H9 (cell line): ENCODE results near the gene VSTM2L. TPM values are rescaled to one million over a fixed set of nuclear protein-coding genes. Genes with fewer than 3 reads are reported as not detected.

Experiments
- DNase-seq: peaks from one replicate; pipeline ENCODE4 v3.0.0-alpha.2; 2017
- H2AFZ ChIP-seq: one replicate; pipeline ENCODE4 v1.6.1; 2013; ENCODE audit warnings: mild to moderate bottlenecking, low read length, control low read depth, moderate library complexity
- H2AK5ac ChIP-seq: 2 replicates; pipeline ENCODE4 v1.6.1; 2013; ENCODE audit warnings: low read length, control low read depth, mixed read lengths; ENCODE audit not compliant: insufficient read length
- H2BK120ac ChIP-seq: one replicate; pipeline ENCODE4 v1.6.1; 2013; ENCODE audit warnings: low read depth, mild to moderate bottlenecking, low read length, control low read depth, inconsistent platforms; ENCODE audit not compliant: poor library complexity, severe bottlenecking
- H2BK12ac ChIP-seq: 2 replicates; pipeline ENCODE4 v1.6.1; 2013; ENCODE audit warnings: low read length, control low read depth, mixed read lengths, low read depth; ENCODE audit not compliant: insufficient read length
- H2BK15ac ChIP-seq: 2 replicates; pipeline ENCODE4 v1.6.1; 2013; ENCODE audit warnings: low read depth, low read length, control low read depth
- H2BK20ac ChIP-seq: one replicate; pipeline ENCODE4 v1.6.1; 2013; ENCODE audit warnings: low read depth, mild to moderate bottlenecking, low read length, control low read depth, inconsistent platforms; ENCODE audit not compliant: poor library complexity, severe bottlenecking
- H2BK5ac ChIP-seq: 2 replicates; pipeline ENCODE4 v1.6.1; 2013; ENCODE audit warnings: low read length, control low read depth, mixed read lengths; ENCODE audit not compliant: insufficient read length
- H3K14ac ChIP-seq: 2 replicates; pipeline ENCODE4 v1.6.1; 2013; ENCODE audit warnings: low read length, control low read depth; ENCODE audit not compliant: insufficient read depth
- H3K18ac ChIP-seq: 2 replicates; pipeline ENCODE4 v1.6.1; 2013; ENCODE audit warnings: low read depth, mild to moderate bottlenecking, mixed read lengths, low read length, control low read depth; ENCODE audit not compliant: insufficient read length
- H3K23ac ChIP-seq: 2 replicates; pipeline ENCODE4 v1.6.1; 2013; ENCODE audit warnings: low read length, control low read depth, mixed read lengths, low read depth; ENCODE audit not compliant: insufficient read length
- H3K23me2 ChIP-seq: 2 replicates; pipeline ENCODE4 v1.6.1; 2013; ENCODE audit warnings: low read depth, mild to moderate bottlenecking, mixed read lengths, low read length, control low read depth; ENCODE audit not compliant: insufficient read length, poor library complexity, severe bottlenecking
- H3K27ac ChIP-seq: 2 replicates; pipeline ENCODE4 v1.5.1; 2013; ENCODE audit warnings: low read length, control low read depth, mixed read lengths, low read depth; ENCODE audit not compliant: insufficient read length
- H3K27me3 ChIP-seq: 2 replicates; pipeline ENCODE4 v1.6.1; 2013; ENCODE audit warnings: low read length, control low read depth, inconsistent platforms; ENCODE audit not compliant: insufficient read depth
- H3K4ac ChIP-seq: 2 replicates; pipeline ENCODE4 v1.6.1; 2013; ENCODE audit warnings: low read depth, mild to moderate bottlenecking, control low read depth, inconsistent platforms, low read length, moderate library complexity
- H3K4me1 ChIP-seq: 2 replicates; pipeline ENCODE4 v1.6.1; 2013; ENCODE audit warnings: low read length, control low read depth, inconsistent platforms; ENCODE audit not compliant: insufficient read depth
- H3K4me2 ChIP-seq: 2 replicates; pipeline ENCODE4 v1.6.1; 2013; ENCODE audit warnings: low read length, control low read depth, mixed read lengths; ENCODE audit not compliant: insufficient read length, insufficient read depth
- H3K56ac ChIP-seq: 2 replicates; pipeline ENCODE4 v1.6.1; 2013; ENCODE audit warnings: low read depth, mild to moderate bottlenecking, mixed read lengths, low read length, control low read depth; ENCODE audit not compliant: insufficient read length
- H3K79me1 ChIP-seq: 2 replicates; pipeline ENCODE4 v1.6.1; 2013; ENCODE audit warnings: low read depth, mild to moderate bottlenecking, moderate library complexity, low read length, control low read depth, inconsistent platforms; ENCODE audit not compliant: insufficient read depth, poor library complexity, severe bottlenecking
- H3K79me2 ChIP-seq: 2 replicates; pipeline ENCODE4 v1.6.1; 2013; ENCODE audit warnings: low read length, control low read depth, inconsistent platforms; ENCODE audit not compliant: insufficient read depth
- H3K9ac ChIP-seq: 2 replicates; pipeline ENCODE4 v1.6.1; 2013; ENCODE audit warnings: low read length, control low read depth, mixed read lengths; ENCODE audit not compliant: insufficient read length; ENCODE audit errors: extremely low read depth
- H3K9me3 ChIP-seq: one replicate; pipeline ENCODE4 v1.6.1; 2013; ENCODE audit warnings: low read depth, low read length, inconsistent platforms; ENCODE audit not compliant: control insufficient read depth
- H3T11ph ChIP-seq: one replicate; pipeline ENCODE4 v1.6.1; 2013; ENCODE audit warnings: mild to moderate bottlenecking, low read length, control low read depth, inconsistent platforms
- H4K20me1 ChIP-seq: one replicate; pipeline ENCODE4 v1.6.1; 2013; ENCODE audit not compliant: control insufficient read depth, insufficient read length, insufficient read depth
- H4K5ac ChIP-seq: 2 replicates; pipeline ENCODE4 v1.6.1; 2013; ENCODE audit warnings: low read depth, mild to moderate bottlenecking, mixed read lengths, low read length, control low read depth; ENCODE audit not compliant: insufficient read length
- H4K8ac ChIP-seq: replicated peaks from 2 replicates; pipeline ENCODE4 v1.6.1; 2013; ENCODE audit warnings: low read length, control low read depth, mixed read lengths, low read depth; ENCODE audit not compliant: insufficient read length
- H4K91ac ChIP-seq: 2 replicates; pipeline ENCODE4 v1.6.1; 2013; ENCODE audit warnings: low read depth, mild to moderate bottlenecking, moderate library complexity, mixed read lengths, low read length, control low read depth; ENCODE audit not compliant: insufficient read length
- H3K27ac Mint-ChIP-seq, 3 experiments: 2 replicates in 2 of 3; 3 replicates in 1 of 3; pipeline ENCODE4 v1.8.0; 2020 to 2021; ENCODE audit warnings: mixed read lengths in 3 of 3, mild to moderate bottlenecking in 1 of 3, moderate library complexity in 1 of 3
- H3K27me3 Mint-ChIP-seq: 2 replicates; pipeline ENCODE4 v1.8.0; 2021; ENCODE audit warnings: low read depth, mild to moderate bottlenecking, moderate library complexity, mixed read lengths
- H3K36me3 Mint-ChIP-seq, 3 experiments: 2 replicates in 2 of 3; 3 replicates in 1 of 3; pipeline ENCODE4 v1.8.0; 2020 to 2021; ENCODE audit warnings: low read depth in 3 of 3, mixed read lengths in 3 of 3; ENCODE audit not compliant: insufficient read depth in 1 of 3
- H3K4me1 Mint-ChIP-seq, 2 experiments: 2 replicates each; pipeline ENCODE4 v1.8.0; 2020; ENCODE audit warnings: mixed read lengths in 2 of 2
- H3K4me3 Mint-ChIP-seq, 2 experiments: 2 replicates in 1 of 2; 3 replicates in 1 of 2; pipeline ENCODE4 v1.8.0; 2020 to 2021; ENCODE audit warnings: mild to moderate bottlenecking in 2 of 2, mixed read lengths in 2 of 2, moderate library complexity in 1 of 2
- H3K9me3 Mint-ChIP-seq, 2 experiments: 2 replicates in 1 of 2; 3 replicates in 1 of 2; pipeline ENCODE4 v1.8.0; 2020; ENCODE audit warnings: mild to moderate bottlenecking in 2 of 2, mixed read lengths in 2 of 2, moderate library complexity in 1 of 2
- WGBS: extraction: QIAGEN DNeasy Blood & Tissue Kit; methylation state at CpG from one replicate; pipeline ENCODE4 v1.1.7; 2013; ENCODE audit warnings: missing lambda C conversion rate, low lambda C conversion rate, mixed read lengths; ENCODE audit not compliant: insufficient read length; ENCODE audit errors: extremely low coverage; 5-methylcytosine and 5-hydroxymethylcytosine counted together
- total RNA-seq: library from RNA; stranded (reverse); gene quantifications from 2 replicates; pipeline ENCODE4 v1.2.1, GENCODE V29; 2021
- TF ChIP-seq, protein P1 (sequence below): fragments of 200-600 bp; sonication (generic); conservative IDR thresholded peaks from 3 replicates; pipeline ENCODE4 v1.8.0; 2021; ENCODE audit warnings: antibody characterized with exemption, mild to moderate bottlenecking

The VSTM2L gene
- total RNA-seq, 1 experiment from 2014 or later: 2.1 TPM

DNA sequence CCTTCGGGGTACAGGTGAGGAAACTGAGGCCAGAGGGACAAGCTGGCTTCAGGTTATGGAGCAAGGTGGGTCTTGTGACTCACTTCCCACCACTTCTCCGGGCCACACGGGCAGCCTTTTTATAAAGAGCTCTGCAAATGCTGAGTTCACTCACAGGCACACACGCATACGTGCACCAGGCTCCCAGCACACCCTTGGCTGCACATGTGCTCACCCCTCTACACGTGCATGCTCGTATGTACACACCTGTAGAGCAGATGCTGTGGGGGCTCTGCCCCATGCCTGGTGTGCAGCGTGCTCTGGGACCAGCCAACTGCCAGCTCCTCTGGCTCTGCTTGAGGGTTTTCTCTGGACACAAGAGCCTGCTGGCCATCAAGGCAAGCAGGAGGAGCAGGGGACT, 29.1 kb downstream of the VSTM2L start:
- no peak overlapping the region for H2AFZ ChIP-seq
- no peak overlapping the region for H2BK15ac ChIP-seq
- H3K14ac ChIP-seq: no peak overlapping the region
- no peak overlapping the region for H3K4me2 ChIP-seq
- H3K79me1 ChIP-seq: no peaks in the 10 kb centered on the region
- H2BK120ac ChIP-seq: no peak overlapping the region
- H4K8ac ChIP-seq: no peak overlapping the region
- no peak overlapping the region for H3K27ac ChIP-seq
- no peak overlapping the region for H3T11ph ChIP-seq
- no peak overlapping the region for H3K9ac ChIP-seq
- H3K4me3 Mint-ChIP-seq: no peak overlapping the region
- no peaks in the 10 kb centered on the region for H4K20me1 ChIP-seq
- no peak overlapping the region for H2BK20ac ChIP-seq
- H3K27me3 Mint-ChIP-seq: peaks cover 4% of the 10 kb centered on the region
- no peak overlapping the region for H3K18ac ChIP-seq
- H3K4me1 Mint-ChIP-seq: peaks cover 19 to 57% of the 10 kb centered on the region in 2 experiments
- H3K4ac ChIP-seq: no peak overlapping the region
- H3K9me3 Mint-ChIP-seq: no peaks in the 10 kb centered on the region
- no peak overlapping the region for H3K27ac Mint-ChIP-seq
- no peak overlapping the region for H2BK12ac ChIP-seq
- DNase-seq: no peak
- H3K79me2 ChIP-seq: no peaks in the 10 kb centered on the region
- no peak overlapping the region for H4K5ac ChIP-seq
- no peak overlapping the region for H2BK5ac ChIP-seq
- H4K91ac ChIP-seq: no peak overlapping the region
- WGBS: no CpG with 5 or more reads among the region's 8 CpGs
- no peaks in the 10 kb centered on the region for H3K36me3 Mint-ChIP-seq
- H3K23ac ChIP-seq: no peak overlapping the region
- H2AK5ac ChIP-seq: no peak overlapping the region
- H3K9me3 ChIP-seq: no peaks in the 10 kb centered on the region
- H3K23me2 ChIP-seq: no peaks in the 10 kb centered on the region
- H3K27me3 ChIP-seq: no peaks in the 10 kb centered on the region
- H3K56ac ChIP-seq: no peak overlapping the region
- TF ChIP-seq, protein P1, sequence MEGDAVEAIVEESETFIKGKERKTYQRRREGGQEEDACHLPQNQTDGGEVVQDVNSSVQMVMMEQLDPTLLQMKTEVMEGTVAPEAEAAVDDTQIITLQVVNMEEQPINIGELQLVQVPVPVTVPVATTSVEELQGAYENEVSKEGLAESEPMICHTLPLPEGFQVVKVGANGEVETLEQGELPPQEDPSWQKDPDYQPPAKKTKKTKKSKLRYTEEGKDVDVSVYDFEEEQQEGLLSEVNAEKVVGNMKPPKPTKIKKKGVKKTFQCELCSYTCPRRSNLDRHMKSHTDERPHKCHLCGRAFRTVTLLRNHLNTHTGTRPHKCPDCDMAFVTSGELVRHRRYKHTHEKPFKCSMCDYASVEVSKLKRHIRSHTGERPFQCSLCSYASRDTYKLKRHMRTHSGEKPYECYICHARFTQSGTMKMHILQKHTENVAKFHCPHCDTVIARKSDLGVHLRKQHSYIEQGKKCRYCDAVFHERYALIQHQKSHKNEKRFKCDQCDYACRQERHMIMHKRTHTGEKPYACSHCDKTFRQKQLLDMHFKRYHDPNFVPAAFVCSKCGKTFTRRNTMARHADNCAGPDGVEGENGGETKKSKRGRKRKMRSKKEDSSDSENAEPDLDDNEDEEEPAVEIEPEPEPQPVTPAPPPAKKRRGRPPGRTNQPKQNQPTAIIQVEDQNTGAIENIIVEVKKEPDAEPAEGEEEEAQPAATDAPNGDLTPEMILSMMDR: no peak
- peaks cover 2% of the 10 kb centered on the region; the same call in 1 of the 2 replicates for H3K4me1 ChIP-seq
